CD14-positive monocyte (primary cell): ENCODE measurements around the gene SRCAP. TPM values are rescaled to one million over a fixed set of nuclear protein-coding genes. Genes with fewer than 3 reads are reported as not detected.

Experiments
- DNase-seq, 3 donors: peaks; one replicate each; pipeline ENCODE4 v3.0.0-alpha.2; 2011 to 2022
- H2AFZ ChIP-seq: 2 replicates; pipeline ENCODE4 v1.6.0; 2012; ENCODE audit warnings: mild to moderate bottlenecking, low read depth, low read length, inconsistent platforms; ENCODE audit not compliant: insufficient read depth, poor library complexity, severe bottlenecking
- H3K27ac ChIP-seq, 2 donors: 1 replicate in 1 of 2; 2 replicates in 1 of 2; pipeline ENCODE4 v1.5.1; 2012 to 2013; ENCODE audit warnings: low read length in 2 of 2, control low read depth in 1 of 2, inconsistent platforms in 1 of 2, low read depth in 1 of 2, mild to moderate bottlenecking in 1 of 2
- H3K27me3 ChIP-seq, 2 donors: one replicate each; pipeline versions ENCODE4 v1.6.0 to v1.6.1; 2011 to 2013; ENCODE audit warnings: low read length in 2 of 2; ENCODE audit not compliant: control insufficient read depth in 2 of 2, insufficient read depth in 2 of 2
- H3K36me3 ChIP-seq, 2 donors: replicated peaks in 1 of 2; 1 replicate in 1 of 2; 2 replicates in 1 of 2; pipeline versions ENCODE4 v1.5.1 to v1.6.1; 2012 to 2013; ENCODE audit warnings: low read length in 2 of 2, control low read depth in 1 of 2, inconsistent platforms in 1 of 2, mild to moderate bottlenecking in 1 of 2; ENCODE audit not compliant: insufficient read depth in 2 of 2, control insufficient read depth in 1 of 2
- H3K4me1 ChIP-seq, 2 donors: 1 replicate in 1 of 2; 2 replicates in 1 of 2; pipeline versions ENCODE4 v1.5.1 to v1.6.1; 2012 to 2013; ENCODE audit warnings: low read length in 2 of 2, control low read depth in 1 of 2, inconsistent platforms in 1 of 2, mild to moderate bottlenecking in 1 of 2, moderate library complexity in 1 of 2; ENCODE audit not compliant: insufficient read depth in 2 of 2, control insufficient read depth in 1 of 2
- H3K4me2 ChIP-seq: replicated peaks from 2 replicates; pipeline ENCODE3; 2012; ENCODE audit warnings: low read length, moderate library complexity, mild to moderate bottlenecking; ENCODE audit not compliant: poor library complexity, severe bottlenecking; ENCODE audit errors: extremely low read depth
- H3K4me3 ChIP-seq, 3 experiments: fragments of 200-600 bp in 1 of 3; sonication (generic) in 1 of 3; replicated peaks in 1 of 3; 1 replicate in 2 of 3; 2 replicates in 1 of 3; pipeline ENCODE4 v1.5.1; 2011 to 2013; ENCODE audit warnings: low read length in 3 of 3, mild to moderate bottlenecking in 3 of 3, control low read depth in 2 of 3, low read depth in 2 of 3, inconsistent platforms in 1 of 3, moderate library complexity in 1 of 3
- H3K79me2 ChIP-seq: 2 replicates; pipeline ENCODE4 v1.6.0; 2012; ENCODE audit warnings: mild to moderate bottlenecking, control low read depth, inconsistent platforms, low read length, moderate library complexity; ENCODE audit not compliant: insufficient read depth
- H3K9ac ChIP-seq: 2 replicates; pipeline ENCODE4 v1.6.0; 2017; ENCODE audit warnings: low read length, mild to moderate bottlenecking; ENCODE audit not compliant: insufficient read depth, poor library complexity, severe bottlenecking
- H3K9me3 ChIP-seq, 2 donors: replicated peaks in 1 of 2; 1 replicate in 1 of 2; 2 replicates in 1 of 2; pipeline versions ENCODE4 v1.5.1 to v1.6.1; 2012 to 2013; ENCODE audit warnings: low read length in 2 of 2, control low read depth in 1 of 2; ENCODE audit not compliant: control insufficient read depth in 1 of 2, insufficient read depth in 1 of 2
- H4K20me1 ChIP-seq: 2 replicates; pipeline ENCODE4 v1.6.0; 2012; ENCODE audit warnings: mild to moderate bottlenecking, low read length, control low read depth, moderate library complexity; ENCODE audit not compliant: insufficient read depth
- H3K27ac Mint-ChIP-seq, 7 donors: one replicate each; pipeline ENCODE4 v1.8.0; 2020; ENCODE audit warnings: mild to moderate bottlenecking in 7 of 7, mixed read lengths in 7 of 7, moderate library complexity in 6 of 7, inconsistent platforms in 2 of 7
- H3K27me3 Mint-ChIP-seq, 3 donors: one replicate each; pipeline ENCODE4 v1.8.0; 2021 to 2022; ENCODE audit warnings: low read depth in 3 of 3, mild to moderate bottlenecking in 3 of 3, mixed read lengths in 3 of 3, moderate library complexity in 3 of 3, inconsistent platforms in 1 of 3
- H3K36me3 Mint-ChIP-seq, 2 donors: one replicate each; pipeline ENCODE4 v1.8.0; 2020; ENCODE audit warnings: mixed read lengths in 2 of 2, inconsistent platforms in 1 of 2, mild to moderate bottlenecking in 1 of 2
- H3K4me1 Mint-ChIP-seq: one replicate; pipeline ENCODE4 v1.8.0; 2020; ENCODE audit warnings: mild to moderate bottlenecking, mixed read lengths
- H3K4me3 Mint-ChIP-seq, 2 donors: one replicate each; pipeline ENCODE4 v1.8.0; 2020; ENCODE audit warnings: mild to moderate bottlenecking in 2 of 2, mixed read lengths in 2 of 2, moderate library complexity in 1 of 2
- H3K9me3 Mint-ChIP-seq, 7 donors: one replicate each; pipeline ENCODE4 v1.8.0; 2020 to 2022; ENCODE audit warnings: mixed read lengths in 7 of 7, mild to moderate bottlenecking in 6 of 7, moderate library complexity in 6 of 7, inconsistent platforms in 2 of 7
- CTCF ChIP-seq: fragments of 200-600 bp; IDR thresholded peaks from one replicate; pipeline ENCODE4 v1.8.0; 2022; ENCODE audit warnings: antibody characterized with exemption, mild to moderate bottlenecking
- WGBS: methylation state at CpG from one replicate; pipeline ENCODE4 v1.1.5; 2013; ENCODE audit warnings: missing lambda C conversion rate; ENCODE audit not compliant: insufficient coverage; 5-methylcytosine and 5-hydroxymethylcytosine counted together
- intact Hi-C, 2 donors: fragments of 100-400 bp; cut with micrococcal nuclease; formaldehyde crosslinking; loops; one replicate each; pipeline versions ENCODE4 v1.15.0 to v1.15.1; 2023
- polyA plus RNA-seq, 3 donors: library from polyadenylated mRNA; depleted of rRNA in 1 of 3; unstranded in 2 of 3; stranded (reverse) in 1 of 3; fragments of 300-500 nt in 2 of 3; fragments of >200 nt in 1 of 3; fragmentation: Illumina TruSeq in 2 of 3; gene quantifications; 1 replicate in 2 of 3; 2 replicates in 1 of 3; pipeline ENCODE4 v1.2.3, GENCODE V29; 2012 to 2021

Gene SRCAP
- polyA plus RNA-seq, 3 donors = 3.0 to 16.0 (median 6.3) TPM

GRCh38 chr16:30743716-30744115, 44.7 kb downstream of the SRCAP start:
- H3K9ac ChIP-seq = no peak overlapping the region
- H3K27ac Mint-ChIP-seq = peak overlapping the region in 3 of 7 donors; percentile 21 to 70 (median 70)
- no peak overlapping the region for H3K4me3 Mint-ChIP-seq
- no peak for TF ChIP-seq CTCF
- no peaks in the 10 kb centered on the region for H3K27me3 Mint-ChIP-seq
- H3K79me2 ChIP-seq = peaks cover 5% of the 10 kb centered on the region
- no peaks in the 10 kb centered on the region for H3K27me3 ChIP-seq
- H3K36me3 Mint-ChIP-seq = peaks cover 47 to 60% of the 10 kb centered on the region in 2 donors
- WGBS = 99% methylated on average over 11 of the region's 11 CpGs
- H3K4me1 ChIP-seq = peaks cover 14 to 16% of the 10 kb centered on the region in 2 donors
- peaks cover 44 to 62% of the 10 kb centered on the region in 2 donors for H3K36me3 ChIP-seq
- no peak overlapping the region for H2AFZ ChIP-seq
- peaks cover 20% of the 10 kb centered on the region for H4K20me1 ChIP-seq
- H3K4me3 ChIP-seq = no peak overlapping the region
- no peak overlapping the region for H3K27ac ChIP-seq
- no peak for DNase-seq
- no peak overlapping the region for H3K4me2 ChIP-seq
- intact Hi-C loops = no loop called here
- H3K4me1 Mint-ChIP-seq = peaks cover 16% of the 10 kb centered on the region
- peaks cover 0 to 1% (median 0%) of the 10 kb centered on the region in 7 donors for H3K9me3 Mint-ChIP-seq
- H3K9me3 ChIP-seq = no peaks in the 10 kb centered on the region

GRCh38 chr16:30744183-30744582, 45.2 kb downstream of the SRCAP start:
- H3K4me2 ChIP-seq = no peak overlapping the region
- H3K4me1 ChIP-seq = peaks cover 16 to 18% of the 10 kb centered on the region in 2 donors
- peaks cover 8% of the 10 kb centered on the region for H3K79me2 ChIP-seq
- H3K36me3 Mint-ChIP-seq = peaks cover 42 to 55% of the 10 kb centered on the region in 2 donors
- H3K4me3 ChIP-seq = no peak overlapping the region
- peak overlapping the region in 1 of 7 donors; percentile 60 for H3K27ac Mint-ChIP-seq
- no peaks in the 10 kb centered on the region for H3K27me3 Mint-ChIP-seq
- peaks cover 40 to 58% of the 10 kb centered on the region in 2 donors for H3K36me3 ChIP-seq
- H3K27me3 ChIP-seq = no peaks in the 10 kb centered on the region
- peaks cover 19% of the 10 kb centered on the region for H3K4me1 Mint-ChIP-seq
- no peak for TF ChIP-seq CTCF
- peaks cover 15% of the 10 kb centered on the region for H4K20me1 ChIP-seq
- no peak for DNase-seq
- intact Hi-C loops = no loop called here
- no peaks in the 10 kb centered on the region for H3K9me3 ChIP-seq
- no CpG with 5 or more reads among the region's 2 CpGs for WGBS
- H3K9me3 Mint-ChIP-seq = peaks cover 0 to 1% (median 0%) of the 10 kb centered on the region in 7 donors
- no peak overlapping the region for H3K4me3 Mint-ChIP-seq
- H3K27ac ChIP-seq = no peak overlapping the region
- H3K9ac ChIP-seq = no peak overlapping the region
- H2AFZ ChIP-seq = no peak overlapping the region
